ENCODE results near the gene NRBP1. TPM values are rescaled to one million over a fixed set of nuclear protein-coding genes. Genes with fewer than 3 reads are reported as not detected.

Gene NRBP1
- total and polyA plus RNA-seq, 9 of the 15 experiments (the other 6 are each of a cell fraction or from before 2014, with no cell fraction given) = 2.9 to 84.5 (median 36.9) TPM

DNA sequence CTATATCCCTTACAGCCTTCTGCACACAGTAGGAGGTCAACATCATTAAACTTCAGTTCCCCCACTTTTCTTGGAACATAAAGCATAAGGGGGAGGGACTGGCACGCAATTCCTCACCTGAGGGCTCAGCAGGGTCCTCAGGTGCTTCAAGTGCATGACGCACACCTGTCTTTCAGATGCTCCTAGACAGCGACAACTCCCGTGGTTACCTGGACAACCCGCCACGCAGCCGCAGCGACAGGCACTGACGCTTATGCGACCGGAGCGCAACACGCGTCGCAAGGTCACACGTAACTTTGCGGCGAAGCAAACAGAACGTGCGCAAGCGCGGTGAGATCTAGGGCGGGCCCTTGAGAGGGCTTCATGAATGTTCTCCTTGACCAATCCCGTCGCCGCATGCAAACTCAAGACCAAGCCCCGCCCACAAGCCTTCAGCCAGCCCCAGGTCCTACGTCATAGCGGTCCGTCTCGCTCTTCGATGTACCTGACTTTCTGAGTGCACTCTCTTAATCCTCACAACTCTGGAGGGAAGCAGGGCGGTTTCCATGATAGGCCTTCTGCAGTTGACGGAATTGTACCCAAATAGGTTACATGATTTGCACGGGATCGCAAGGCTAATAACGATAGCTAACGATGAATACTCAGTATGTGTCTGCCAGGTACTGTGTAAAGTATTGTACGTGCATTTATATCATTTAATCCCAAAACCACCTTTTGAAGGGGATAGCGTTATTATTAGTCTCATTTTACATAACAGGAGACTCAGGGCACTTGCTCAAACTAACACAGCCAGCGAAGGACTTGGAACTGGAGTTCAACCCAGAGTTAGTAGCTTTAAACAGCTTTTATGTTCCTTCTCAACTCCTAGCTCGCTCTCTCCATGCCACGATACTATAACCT lies 61.3 kb downstream of the NRBP1 start, which contains the start of gene IFT172 (continued):
- TF ChIP-seq, protein P1, sequence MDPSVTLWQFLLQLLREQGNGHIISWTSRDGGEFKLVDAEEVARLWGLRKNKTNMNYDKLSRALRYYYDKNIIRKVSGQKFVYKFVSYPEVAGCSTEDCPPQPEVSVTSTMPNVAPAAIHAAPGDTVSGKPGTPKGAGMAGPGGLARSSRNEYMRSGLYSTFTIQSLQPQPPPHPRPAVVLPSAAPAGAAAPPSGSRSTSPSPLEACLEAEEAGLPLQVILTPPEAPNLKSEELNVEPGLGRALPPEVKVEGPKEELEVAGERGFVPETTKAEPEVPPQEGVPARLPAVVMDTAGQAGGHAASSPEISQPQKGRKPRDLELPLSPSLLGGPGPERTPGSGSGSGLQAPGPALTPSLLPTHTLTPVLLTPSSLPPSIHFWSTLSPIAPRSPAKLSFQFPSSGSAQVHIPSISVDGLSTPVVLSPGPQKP (CRISPR knock-in tag; IDR thresholded peaks at IDR 0.05) = no peak
- TF ChIP-seq ZFP30 (CRISPR knock-in tag; IDR thresholded peaks at IDR 0.05; ENCODE audit: borderline replicate concordance) (no peak), SNRNP70 (optimal IDR thresholded peaks at IDR 0.05; ENCODE audit: low read depth, low read length) (no peak), POLR2B (IDR thresholded peaks at IDR 0.05; ENCODE audit: low read depth, partially characterized antibody) (peak; percentile 85), ZKSCAN3 (CRISPR knock-in tag; IDR thresholded peaks at IDR 0.05) (no peak), KLF1 (tag; IDR thresholded peaks at IDR 0.05) (no peak), ZNF583 (CRISPR knock-in tag; IDR thresholded peaks at IDR 0.05) (no peak), ZNF143 (CRISPR knock-in tag; IDR thresholded peaks at IDR 0.05) (no peak), ARHGAP35 (IDR thresholded peaks at IDR 0.05; ENCODE audit: partially characterized antibody) (no peak), KAT2B (IDR thresholded peaks at IDR 0.05; ENCODE audit: low read depth, low read length) (no peak), PPARD (CRISPR knock-in tag; IDR thresholded peaks at IDR 0.05) (no peak), ZNF778 (CRISPR knock-in tag; IDR thresholded peaks at IDR 0.05) (no peak), HDAC3 (IDR thresholded peaks at IDR 0.05; ENCODE audit: borderline replicate concordance, partially characterized antibody) (no peak), GABPA (tag; conservative IDR thresholded peaks at IDR 0.05; ENCODE audit: low read depth) (0 out of 2 replicates have a peak, but pooled peaks have one; percentile 4)
- TF ChIP-seq, protein P2, sequence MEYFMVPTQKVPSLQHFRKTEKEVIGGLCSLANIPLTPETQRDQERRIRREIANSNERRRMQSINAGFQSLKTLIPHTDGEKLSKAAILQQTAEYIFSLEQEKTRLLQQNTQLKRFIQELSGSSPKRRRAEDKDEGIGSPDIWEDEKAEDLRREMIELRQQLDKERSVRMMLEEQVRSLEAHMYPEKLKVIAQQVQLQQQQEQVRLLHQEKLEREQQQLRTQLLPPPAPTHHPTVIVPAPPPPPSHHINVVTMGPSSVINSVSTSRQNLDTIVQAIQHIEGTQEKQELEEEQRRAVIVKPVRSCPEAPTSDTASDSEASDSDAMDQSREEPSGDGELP (CRISPR knock-in tag; IDR thresholded peaks at IDR 0.05; ENCODE audit: borderline replicate concordance) = peak; percentile 90
- TF ChIP-seq, protein P3, sequence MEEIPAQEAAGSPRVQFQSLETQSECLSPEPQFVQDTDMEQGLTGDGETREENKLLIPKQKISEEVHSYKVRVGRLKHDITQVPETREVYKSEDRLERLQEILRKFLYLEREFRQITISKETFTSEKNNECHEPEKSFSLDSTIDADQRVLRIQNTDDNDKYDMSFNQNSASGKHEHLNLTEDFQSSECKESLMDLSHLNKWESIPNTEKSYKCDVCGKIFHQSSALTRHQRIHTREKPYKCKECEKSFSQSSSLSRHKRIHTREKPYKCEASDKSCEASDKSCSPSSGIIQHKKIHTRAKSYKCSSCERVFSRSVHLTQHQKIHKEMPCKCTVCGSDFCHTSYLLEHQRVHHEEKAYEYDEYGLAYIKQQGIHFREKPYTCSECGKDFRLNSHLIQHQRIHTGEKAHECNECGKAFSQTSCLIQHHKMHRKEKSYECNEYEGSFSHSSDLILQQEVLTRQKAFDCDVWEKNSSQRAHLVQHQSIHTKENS (CRISPR knock-in tag; IDR thresholded peaks at IDR 0.05) = no peak

Data from K562 (cell line).